ENCODE measurements around the gene ACAN.

Gene ACAN

DNA sequence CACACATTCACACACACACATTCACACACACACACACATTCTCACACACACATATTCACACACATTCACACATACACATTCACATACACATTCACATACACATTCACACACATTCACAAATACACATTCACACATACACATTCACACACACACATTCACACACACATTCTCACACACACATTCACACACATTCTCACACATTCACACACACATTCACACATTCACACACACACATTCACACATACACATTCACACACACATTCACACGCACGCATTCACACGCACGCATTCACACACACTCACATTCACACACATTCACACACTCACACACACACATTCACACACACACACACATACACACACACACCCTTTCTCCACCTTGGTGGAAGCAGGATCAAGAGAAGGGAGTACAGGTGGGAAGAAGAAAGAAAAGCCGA lies 97.8 kb downstream of the ACAN start:
- Histone ChIP-seq H3K9me3 (replicated peaks; ENCODE audit: insufficient read depth, low read length) (no peaks in the 10 kb centered on the region), H3F3A (ENCODE audit: insufficient read depth, low read length) (no peaks in the 10 kb centered on the region), H3K9ac (ENCODE audit: low read length) (no peak overlapping the region), H3K27me3 (replicated peaks; ENCODE audit: insufficient read depth, low read length) (no peaks in the 10 kb centered on the region), H3K4me2 (ENCODE audit: low read depth, low read length) (no peak overlapping the region), H3K4me3 (ENCODE audit: low read length) (no peak overlapping the region), H3K36me3 (replicated peaks; ENCODE audit: insufficient read depth, low read length) (no peaks in the 10 kb centered on the region), H3K9me2 (replicated peaks; ENCODE audit: insufficient read depth, low read length) (no peaks in the 10 kb centered on the region), H3K27ac (ENCODE audit: low read length) (no peak overlapping the region), H3K4me1 (ENCODE audit: low read length) (no peaks in the 10 kb centered on the region), H3K79me2 (ENCODE audit: low read length) (no peaks in the 10 kb centered on the region), H4K20me1 (ENCODE audit: insufficient read depth, low read length) (no peaks in the 10 kb centered on the region), H2AFZ (ENCODE audit: low read length) (no peak overlapping the region)
- TF ChIP-seq EZH2phosphoT487 (IDR thresholded peaks at IDR 0.05; ENCODE audit: low read length), result no peak
- TF ChIP-seq, protein P1, sequence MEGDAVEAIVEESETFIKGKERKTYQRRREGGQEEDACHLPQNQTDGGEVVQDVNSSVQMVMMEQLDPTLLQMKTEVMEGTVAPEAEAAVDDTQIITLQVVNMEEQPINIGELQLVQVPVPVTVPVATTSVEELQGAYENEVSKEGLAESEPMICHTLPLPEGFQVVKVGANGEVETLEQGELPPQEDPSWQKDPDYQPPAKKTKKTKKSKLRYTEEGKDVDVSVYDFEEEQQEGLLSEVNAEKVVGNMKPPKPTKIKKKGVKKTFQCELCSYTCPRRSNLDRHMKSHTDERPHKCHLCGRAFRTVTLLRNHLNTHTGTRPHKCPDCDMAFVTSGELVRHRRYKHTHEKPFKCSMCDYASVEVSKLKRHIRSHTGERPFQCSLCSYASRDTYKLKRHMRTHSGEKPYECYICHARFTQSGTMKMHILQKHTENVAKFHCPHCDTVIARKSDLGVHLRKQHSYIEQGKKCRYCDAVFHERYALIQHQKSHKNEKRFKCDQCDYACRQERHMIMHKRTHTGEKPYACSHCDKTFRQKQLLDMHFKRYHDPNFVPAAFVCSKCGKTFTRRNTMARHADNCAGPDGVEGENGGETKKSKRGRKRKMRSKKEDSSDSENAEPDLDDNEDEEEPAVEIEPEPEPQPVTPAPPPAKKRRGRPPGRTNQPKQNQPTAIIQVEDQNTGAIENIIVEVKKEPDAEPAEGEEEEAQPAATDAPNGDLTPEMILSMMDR (IDR thresholded peaks at IDR 0.05; ENCODE audit: low read length), result no peak
- TF ChIP-seq EZH2 (optimal IDR thresholded peaks at IDR 0.05; ENCODE audit: low read depth, low read length), result no peak
- DNase-seq, result no peak

DNA sequence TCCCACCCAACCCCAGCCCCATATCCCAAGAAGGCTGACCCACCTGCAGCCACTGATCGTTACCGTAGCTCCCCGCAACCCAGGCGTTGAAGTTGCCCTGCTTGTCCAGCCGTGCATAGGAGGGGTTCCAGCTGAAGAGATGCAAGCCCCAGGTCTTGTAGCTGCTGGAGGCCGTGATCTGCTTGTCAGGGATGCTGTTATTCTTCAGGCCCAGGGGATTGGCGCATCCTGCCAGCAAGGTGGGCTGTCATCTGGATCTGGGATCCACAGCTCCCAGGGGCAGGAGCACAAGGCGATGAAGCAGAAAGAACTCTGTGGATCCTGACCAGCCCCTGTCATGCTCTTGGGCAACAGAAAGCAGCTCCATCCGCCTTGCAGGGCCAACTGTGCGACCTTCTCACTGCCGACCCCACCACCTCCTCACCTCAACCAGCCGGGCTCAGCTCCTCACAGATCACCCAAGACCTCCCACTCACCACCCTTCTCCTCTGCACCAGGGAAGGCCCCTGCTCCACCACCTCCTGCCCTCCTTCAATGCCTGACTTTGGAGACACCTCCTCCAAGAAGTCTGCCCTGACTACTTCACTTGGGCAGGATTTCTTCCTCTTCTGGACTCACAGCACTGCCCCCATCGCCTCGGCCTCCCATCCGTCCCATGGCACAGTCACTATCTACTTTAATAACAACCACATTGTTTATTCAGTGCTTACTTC lies 98.4 kb downstream of the ACAN start:
- Histone ChIP-seq H3K4me2 (ENCODE audit: low read depth, low read length) (no peak overlapping the region), H2AFZ (ENCODE audit: low read length) (no peak overlapping the region), H3K4me1 (ENCODE audit: low read length) (no peaks in the 10 kb centered on the region), H3K9me3 (replicated peaks; ENCODE audit: insufficient read depth, low read length) (no peaks in the 10 kb centered on the region), H4K20me1 (ENCODE audit: insufficient read depth, low read length) (no peaks in the 10 kb centered on the region), H3K27me3 (replicated peaks; ENCODE audit: insufficient read depth, low read length) (no peaks in the 10 kb centered on the region), H3K4me3 (ENCODE audit: low read length) (no peak overlapping the region), H3K9me2 (replicated peaks; ENCODE audit: insufficient read depth, low read length) (no peaks in the 10 kb centered on the region), H3K27ac (ENCODE audit: low read length) (no peak overlapping the region), H3F3A (ENCODE audit: insufficient read depth, low read length) (no peaks in the 10 kb centered on the region), H3K79me2 (ENCODE audit: low read length) (no peaks in the 10 kb centered on the region), H3K9ac (ENCODE audit: low read length) (no peak overlapping the region), H3K36me3 (replicated peaks; ENCODE audit: insufficient read depth, low read length) (no peaks in the 10 kb centered on the region)
- DNase-seq, result no peak
- TF ChIP-seq EZH2phosphoT487 (IDR thresholded peaks at IDR 0.05; ENCODE audit: low read length) (no peak), EZH2 (optimal IDR thresholded peaks at IDR 0.05; ENCODE audit: low read depth, low read length) (no peak)
- TF ChIP-seq, protein P1 (IDR thresholded peaks at IDR 0.05; ENCODE audit: low read length), result no peak

DNA sequence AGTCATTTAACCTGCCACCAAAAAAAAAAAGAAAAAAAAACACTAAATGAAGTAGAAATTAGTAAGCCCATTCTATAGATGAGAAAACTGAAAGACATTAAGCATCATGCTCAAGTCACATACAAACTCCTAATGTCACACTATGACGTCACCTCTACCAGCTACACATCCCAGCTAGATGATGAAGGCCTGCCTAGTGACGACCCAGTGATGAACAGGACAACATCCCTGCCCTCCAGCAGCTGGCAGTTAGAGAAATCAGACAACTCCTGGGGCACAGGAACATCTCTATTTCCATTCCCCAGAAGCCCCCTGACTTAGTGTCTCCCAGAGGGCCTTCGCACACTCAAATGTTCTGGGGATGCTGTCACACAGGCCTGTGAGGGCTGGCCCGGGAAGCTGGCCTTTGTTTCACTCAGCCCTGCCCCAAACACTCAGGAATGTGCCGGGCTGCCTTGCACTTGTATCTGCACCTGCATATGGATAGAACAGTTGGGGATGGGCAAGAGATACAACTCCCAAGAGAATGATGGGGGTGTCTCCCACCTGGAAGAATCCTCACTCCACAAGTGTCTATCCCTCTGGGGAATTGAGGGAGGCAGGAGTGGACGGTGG lies 99.1 kb downstream of the ACAN start:
- Histone ChIP-seq H3K27me3 (replicated peaks; ENCODE audit: insufficient read depth, low read length) (no peaks in the 10 kb centered on the region), H4K20me1 (ENCODE audit: insufficient read depth, low read length) (no peaks in the 10 kb centered on the region), H3K36me3 (replicated peaks; ENCODE audit: insufficient read depth, low read length) (no peaks in the 10 kb centered on the region), H3K79me2 (ENCODE audit: low read length) (no peaks in the 10 kb centered on the region), H3K4me1 (ENCODE audit: low read length) (no peaks in the 10 kb centered on the region), H2AFZ (ENCODE audit: low read length) (no peak overlapping the region), H3K4me2 (ENCODE audit: low read depth, low read length) (no peak overlapping the region), H3F3A (ENCODE audit: insufficient read depth, low read length) (no peaks in the 10 kb centered on the region), H3K9me3 (replicated peaks; ENCODE audit: insufficient read depth, low read length) (no peaks in the 10 kb centered on the region), H3K9me2 (replicated peaks; ENCODE audit: insufficient read depth, low read length) (no peaks in the 10 kb centered on the region), H3K4me3 (ENCODE audit: low read length) (no peak overlapping the region), H3K27ac (ENCODE audit: low read length) (no peak overlapping the region), H3K9ac (ENCODE audit: low read length) (no peak overlapping the region)
- TF ChIP-seq, protein P1 (IDR thresholded peaks at IDR 0.05; ENCODE audit: low read length), result no peak
- TF ChIP-seq EZH2phosphoT487 (IDR thresholded peaks at IDR 0.05; ENCODE audit: low read length) (no peak), EZH2 (optimal IDR thresholded peaks at IDR 0.05; ENCODE audit: low read depth, low read length) (no peak)
- no peak for DNase-seq

All from MM.1S (cell line).